ENCODE measurements around the gene WDSUB1.

Gene WDSUB1

DNA sequence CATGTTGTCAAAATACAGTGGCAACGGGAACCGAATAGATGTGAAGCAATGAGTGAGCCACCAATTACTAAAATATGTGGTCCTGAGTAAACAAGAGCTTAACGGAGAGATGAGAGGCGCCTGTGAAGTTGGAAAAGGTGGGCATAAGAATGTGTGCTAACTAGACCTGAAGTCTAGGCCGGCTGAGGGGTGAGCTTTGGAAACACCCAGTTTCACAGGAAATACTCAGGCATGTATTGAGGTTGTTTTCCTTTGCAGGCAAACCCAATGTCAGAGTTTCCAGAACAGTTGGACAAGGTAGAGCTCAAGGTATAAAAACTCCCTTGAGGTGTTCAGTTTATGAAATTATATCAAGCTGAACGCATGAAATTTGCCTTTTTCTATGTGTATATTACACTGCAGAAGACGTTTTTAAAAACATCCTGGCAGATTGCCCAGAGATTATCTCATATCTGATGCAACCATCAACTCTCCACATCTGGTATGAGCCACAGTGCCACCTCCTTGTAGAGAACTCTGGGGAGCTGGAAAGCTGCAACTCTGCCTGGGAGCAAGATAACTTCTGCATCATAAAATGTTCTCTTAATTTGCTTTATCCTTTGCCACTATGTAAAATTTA is 3.9 kb upstream of the WDSUB1 start:
- Histone ChIP-seq H3K4me3 (replicated peaks; ENCODE audit: insufficient read depth, low read length) (no peak overlapping the region), H3K27me3 (ENCODE audit: insufficient read depth, poor library complexity, severe bottlenecking) (no peaks in the 10 kb centered on the region), H3K27ac (replicated peaks) (peak overlapping the region; percentile 56)
- TF ChIP-seq POLR2AphosphoS5 (IDR thresholded peaks at IDR 0.05; ENCODE audit: low read depth): peak; percentile 84
- TF ChIP-seq, protein P1, sequence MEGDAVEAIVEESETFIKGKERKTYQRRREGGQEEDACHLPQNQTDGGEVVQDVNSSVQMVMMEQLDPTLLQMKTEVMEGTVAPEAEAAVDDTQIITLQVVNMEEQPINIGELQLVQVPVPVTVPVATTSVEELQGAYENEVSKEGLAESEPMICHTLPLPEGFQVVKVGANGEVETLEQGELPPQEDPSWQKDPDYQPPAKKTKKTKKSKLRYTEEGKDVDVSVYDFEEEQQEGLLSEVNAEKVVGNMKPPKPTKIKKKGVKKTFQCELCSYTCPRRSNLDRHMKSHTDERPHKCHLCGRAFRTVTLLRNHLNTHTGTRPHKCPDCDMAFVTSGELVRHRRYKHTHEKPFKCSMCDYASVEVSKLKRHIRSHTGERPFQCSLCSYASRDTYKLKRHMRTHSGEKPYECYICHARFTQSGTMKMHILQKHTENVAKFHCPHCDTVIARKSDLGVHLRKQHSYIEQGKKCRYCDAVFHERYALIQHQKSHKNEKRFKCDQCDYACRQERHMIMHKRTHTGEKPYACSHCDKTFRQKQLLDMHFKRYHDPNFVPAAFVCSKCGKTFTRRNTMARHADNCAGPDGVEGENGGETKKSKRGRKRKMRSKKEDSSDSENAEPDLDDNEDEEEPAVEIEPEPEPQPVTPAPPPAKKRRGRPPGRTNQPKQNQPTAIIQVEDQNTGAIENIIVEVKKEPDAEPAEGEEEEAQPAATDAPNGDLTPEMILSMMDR (IDR thresholded peaks at IDR 0.05; ENCODE audit: insufficient read depth, low read length): peak; percentile 1
- no peak for TF ChIP-seq GABPA (IDR thresholded peaks at IDR 0.05; ENCODE audit: low read depth)
- peak; percentile 20 for TF ChIP-seq REST (IDR thresholded peaks at IDR 0.05; ENCODE audit: insufficient replicate concordance, low read depth)
- TF ChIP-seq SPI1 (IDR thresholded peaks at IDR 0.05; ENCODE audit: borderline replicate concordance, low read depth): no peak
- peak; percentile 81 to 90 for DNase-seq (ENCODE audit: low read depth in 1 of 2, low spot score in 1 of 2)

GRCh38 chr2:159287733-159288132 is 1.2 kb upstream of the WDSUB1 start:
- no peaks in the 10 kb centered on the region for H3K27me3 ChIP-seq (ENCODE audit: insufficient read depth, poor library complexity, severe bottlenecking)
- H3K4me3 ChIP-seq (replicated peaks; ENCODE audit: insufficient read depth, low read length): no peak overlapping the region
- peak overlapping the region; percentile 87; the same call in 1 of the 2 replicates for H3K27ac ChIP-seq (replicated peaks)
- TF ChIP-seq SPI1 (IDR thresholded peaks at IDR 0.05; ENCODE audit: borderline replicate concordance, low read depth): no peak
- TF ChIP-seq REST (IDR thresholded peaks at IDR 0.05; ENCODE audit: insufficient replicate concordance, low read depth): no peak
- TF ChIP-seq GABPA (IDR thresholded peaks at IDR 0.05; ENCODE audit: low read depth): no peak
- TF ChIP-seq, protein P1 (IDR thresholded peaks at IDR 0.05; ENCODE audit: insufficient read depth, low read length): no peak
- no peak for TF ChIP-seq POLR2AphosphoS5 (IDR thresholded peaks at IDR 0.05; ENCODE audit: low read depth)
- no peak for DNase-seq (ENCODE audit: low read depth in 1 of 2, low spot score in 1 of 2)

- no peaks in the 10 kb centered on the region for H3K27me3 ChIP-seq (ENCODE audit: insufficient read depth, poor library complexity, severe bottlenecking)
- H3K4me3 ChIP-seq (replicated peaks; ENCODE audit: insufficient read depth, low read length): peak overlapping the region; percentile 92
- TF ChIP-seq SPI1 (IDR thresholded peaks at IDR 0.05; ENCODE audit: borderline replicate concordance, low read depth): peak; percentile 73; the same call in 1 of the 2 replicates
- TF ChIP-seq REST (IDR thresholded peaks at IDR 0.05; ENCODE audit: insufficient replicate concordance, low read depth): no peak
- peak; percentile 90 for TF ChIP-seq POLR2AphosphoS5 (IDR thresholded peaks at IDR 0.05; ENCODE audit: low read depth)
- DNase-seq (ENCODE audit: low read depth in 1 of 2, low spot score in 1 of 2): peak; percentile 93 to 96
- H3K27ac ChIP-seq (replicated peaks): peak overlapping the region; percentile 87
Observed at GRCh38 chr2:159286709-159287441, 372 bp upstream of the WDSUB1 start.
